Gastroesophageal sphincter (tissue), 4 donors: Measurements from ENCODE around the gene RPS6KA4. TPM values are rescaled to one million over a fixed set of nuclear protein-coding genes. Genes with fewer than 3 reads are reported as not detected.

ENCODE experiments used
- ATAC-seq: fragments of 150-250 bp; one replicate; pipeline ENCODE4 v1.9.1; 2016; ENCODE audit warnings: mild to moderate bottlenecking, moderate library complexity
- H3K27ac ChIP-seq, 4 donors: fragments of 200-600 bp; sonication (generic) in 3 of 4; 1 replicate in 3 of 4; 2 replicates in 1 of 4; pipeline ENCODE4 v1.5.1; 2016 to 2019
- H3K27me3 ChIP-seq: fragments of 200-600 bp; sonication (generic); one replicate; pipeline ENCODE4 v1.5.1; 2019
- H3K36me3 ChIP-seq, 2 donors: fragments of 200-600 bp; sonication (generic); one replicate each; pipeline ENCODE4 v1.5.1; 2019; ENCODE audit warnings: control low read depth in 1 of 2
- H3K4me1 ChIP-seq, 3 donors: fragments of 200-600 bp; sonication (generic); 1 replicate in 2 of 3; 2 replicates in 1 of 3; pipeline ENCODE4 v1.5.1; 2016 to 2019; ENCODE audit warnings: control low read depth in 2 of 3
- H3K4me3 ChIP-seq, 2 donors: fragments of 200-600 bp; sonication (generic); one replicate each; pipeline ENCODE4 v1.5.1; 2019; ENCODE audit warnings: mild to moderate bottlenecking in 1 of 2, moderate library complexity in 1 of 2
- H3K9me3 ChIP-seq, 3 donors: fragments of 200-600 bp; sonication (generic); one replicate each; pipeline ENCODE4 v1.5.1; 2017 to 2019; ENCODE audit warnings: control low read depth in 2 of 3
- EP300 ChIP-seq: sonication (generic); formaldehyde crosslinking; IDR thresholded peaks from one replicate; pipeline ENCODE4 v1.6.1; 2017; ENCODE audit warnings: antibody characterized with exemption, mild to moderate bottlenecking
- POLR2A ChIP-seq, 2 donors: fragments of 450-650 bp; IDR thresholded peaks; one replicate each; pipeline ENCODE4 v1.6.1; 2017; ENCODE audit warnings: antibody characterized with exemption in 2 of 2, mild to moderate bottlenecking in 2 of 2, moderate library complexity in 1 of 2
- POLR2AphosphoS5 ChIP-seq: sonication (generic); formaldehyde crosslinking; IDR thresholded peaks from one replicate; pipeline ENCODE4 v1.6.1; 2017; ENCODE audit warnings: antibody characterized with exemption
- WGBS, 2 donors: methylation state at CpG; one replicate each; pipeline ENCODE4 v1.1.5; 2018; ENCODE audit warnings: low coverage in 1 of 2; 5-methylcytosine and 5-hydroxymethylcytosine counted together
- total RNA-seq, 4 donors: library from RNA; depleted of rRNA; stranded (reverse); fragments of >200 nt; gene quantifications; one replicate each; pipeline ENCODE4 v1.1.0, GENCODE V29; 2016
- TF ChIP-seq, protein P1 (sequence below), 4 experiments: fragments of 200-600 bp in 2 of 4; fragments of 450-650 bp in 2 of 4; sonication (generic) in 1 of 4; IDR thresholded peaks; one replicate each; pipeline ENCODE4 v1.5.1; 2017 to 2019; ENCODE audit warnings: antibody characterized with exemption in 4 of 4, mild to moderate bottlenecking in 2 of 4, moderate library complexity in 2 of 4

RPS6KA4 gene
- total RNA-seq, 4 donors from 2014 or later: 21.2 to 44.2 (median 28.3) TPM

DNA sequence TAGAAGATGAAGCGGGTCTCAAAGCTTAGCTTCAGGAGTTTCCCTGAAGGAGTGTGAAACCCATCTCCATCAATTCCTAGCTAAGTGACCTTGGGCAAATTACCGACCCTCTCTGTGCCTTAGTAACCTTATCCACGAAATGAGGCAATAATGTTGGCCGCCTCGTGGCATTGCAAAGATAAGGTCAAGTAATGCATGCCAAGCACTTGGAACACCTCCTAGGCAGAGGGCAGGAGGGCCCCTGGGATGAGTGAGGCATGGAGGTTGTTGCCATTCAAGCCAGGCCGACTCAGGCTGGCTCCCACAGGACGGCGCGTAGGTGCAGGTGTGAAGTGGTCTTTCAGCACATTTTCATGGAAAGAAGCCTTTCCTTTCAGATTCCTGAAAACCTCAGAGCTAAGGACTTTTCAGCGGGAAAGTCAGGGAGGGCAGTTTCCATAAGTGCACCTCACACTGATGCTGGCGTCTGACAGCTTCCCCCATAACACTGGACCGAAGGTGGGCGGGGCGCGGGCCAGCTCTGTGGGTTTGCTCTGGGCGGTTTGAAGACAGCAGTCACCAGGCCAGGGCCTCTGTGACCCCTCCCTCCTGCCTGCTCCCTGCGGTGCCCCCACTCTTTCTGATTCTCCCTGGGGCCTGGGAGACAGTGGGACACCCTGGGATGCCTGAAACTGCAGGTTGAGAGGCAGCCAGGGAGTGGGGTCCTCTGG, 25.2 kb downstream of the RPS6KA4 start:
- Histone ChIP-seq H3K4me1 (peaks cover 0 to 13% (median 0%) of the 10 kb centered on the region in 3 donors), H3K4me3 (no peak overlapping the region), H3K36me3 (no peaks in the 10 kb centered on the region), H3K9me3 (no peaks in the 10 kb centered on the region), H3K27me3 (no peaks in the 10 kb centered on the region), H3K27ac (no peak overlapping the region)
- ATAC-seq: no peak
- TF ChIP-seq EP300: no peak
- no peak for TF ChIP-seq POLR2A (IDR thresholded peaks at IDR 0.05)
- no peak for TF ChIP-seq POLR2AphosphoS5
- TF ChIP-seq, protein P1, sequence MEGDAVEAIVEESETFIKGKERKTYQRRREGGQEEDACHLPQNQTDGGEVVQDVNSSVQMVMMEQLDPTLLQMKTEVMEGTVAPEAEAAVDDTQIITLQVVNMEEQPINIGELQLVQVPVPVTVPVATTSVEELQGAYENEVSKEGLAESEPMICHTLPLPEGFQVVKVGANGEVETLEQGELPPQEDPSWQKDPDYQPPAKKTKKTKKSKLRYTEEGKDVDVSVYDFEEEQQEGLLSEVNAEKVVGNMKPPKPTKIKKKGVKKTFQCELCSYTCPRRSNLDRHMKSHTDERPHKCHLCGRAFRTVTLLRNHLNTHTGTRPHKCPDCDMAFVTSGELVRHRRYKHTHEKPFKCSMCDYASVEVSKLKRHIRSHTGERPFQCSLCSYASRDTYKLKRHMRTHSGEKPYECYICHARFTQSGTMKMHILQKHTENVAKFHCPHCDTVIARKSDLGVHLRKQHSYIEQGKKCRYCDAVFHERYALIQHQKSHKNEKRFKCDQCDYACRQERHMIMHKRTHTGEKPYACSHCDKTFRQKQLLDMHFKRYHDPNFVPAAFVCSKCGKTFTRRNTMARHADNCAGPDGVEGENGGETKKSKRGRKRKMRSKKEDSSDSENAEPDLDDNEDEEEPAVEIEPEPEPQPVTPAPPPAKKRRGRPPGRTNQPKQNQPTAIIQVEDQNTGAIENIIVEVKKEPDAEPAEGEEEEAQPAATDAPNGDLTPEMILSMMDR (IDR thresholded peaks at IDR 0.05): no peak
- WGBS, 2 donors: 65 to 74% methylated on average over 5 of the region's 17 CpGs

DNA sequence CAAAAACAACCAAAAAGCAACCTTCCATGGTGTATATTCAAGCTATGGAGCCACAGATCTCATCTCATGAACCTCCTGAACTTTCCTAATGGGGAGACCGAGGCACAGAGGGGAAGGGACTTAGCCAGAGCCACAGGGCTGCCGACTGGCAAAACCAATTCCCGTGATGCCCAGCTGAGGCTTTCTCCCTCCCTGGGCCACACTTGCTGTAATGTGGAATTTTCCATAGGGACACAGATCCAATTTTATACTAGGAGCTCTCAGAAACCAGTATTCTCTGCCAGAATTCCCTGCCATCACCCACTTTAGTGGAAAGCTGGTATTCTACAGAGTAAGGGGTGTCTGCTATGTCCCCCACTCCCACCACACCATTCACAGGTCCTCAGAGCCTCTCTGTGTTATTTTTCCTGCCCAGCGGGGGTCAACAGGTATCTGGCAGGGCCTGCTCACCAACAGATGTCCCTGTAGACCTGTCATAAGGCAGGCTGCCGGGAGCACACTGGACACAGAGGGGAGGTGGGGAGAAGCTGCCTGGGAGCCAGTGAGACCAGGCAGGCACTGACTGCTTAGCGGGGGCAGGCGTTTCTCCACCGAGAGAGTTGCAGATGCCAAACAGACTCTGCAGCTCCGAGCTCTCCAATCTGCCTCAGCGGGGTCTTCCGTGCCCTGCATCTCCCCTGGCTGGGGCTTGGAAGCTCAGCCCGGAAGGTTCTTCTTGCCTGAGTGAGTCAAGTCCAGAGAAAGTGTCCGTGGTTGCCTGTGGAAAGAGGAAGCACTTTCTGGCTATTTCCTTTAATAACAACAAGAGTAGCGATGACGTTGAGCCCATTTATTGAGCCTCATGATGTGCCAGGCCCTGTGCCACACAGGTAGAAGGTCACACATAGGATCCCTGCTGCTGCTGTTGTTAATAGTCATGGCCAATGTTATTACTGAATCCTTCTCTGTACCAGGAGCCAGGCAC, 26.3 kb downstream of the RPS6KA4 start:
- ATAC-seq: peak; percentile 25
- TF ChIP-seq EP300: no peak
- TF ChIP-seq POLR2A (IDR thresholded peaks at IDR 0.05): no peak
- TF ChIP-seq, protein P1 (IDR thresholded peaks at IDR 0.05): no peak
- TF ChIP-seq POLR2AphosphoS5: no peak
- 54% methylated on average over 12 of the region's 15 CpGs; no CpG with 5 or more reads in 1 of the 2 donors for WGBS, 2 donors

DNA sequence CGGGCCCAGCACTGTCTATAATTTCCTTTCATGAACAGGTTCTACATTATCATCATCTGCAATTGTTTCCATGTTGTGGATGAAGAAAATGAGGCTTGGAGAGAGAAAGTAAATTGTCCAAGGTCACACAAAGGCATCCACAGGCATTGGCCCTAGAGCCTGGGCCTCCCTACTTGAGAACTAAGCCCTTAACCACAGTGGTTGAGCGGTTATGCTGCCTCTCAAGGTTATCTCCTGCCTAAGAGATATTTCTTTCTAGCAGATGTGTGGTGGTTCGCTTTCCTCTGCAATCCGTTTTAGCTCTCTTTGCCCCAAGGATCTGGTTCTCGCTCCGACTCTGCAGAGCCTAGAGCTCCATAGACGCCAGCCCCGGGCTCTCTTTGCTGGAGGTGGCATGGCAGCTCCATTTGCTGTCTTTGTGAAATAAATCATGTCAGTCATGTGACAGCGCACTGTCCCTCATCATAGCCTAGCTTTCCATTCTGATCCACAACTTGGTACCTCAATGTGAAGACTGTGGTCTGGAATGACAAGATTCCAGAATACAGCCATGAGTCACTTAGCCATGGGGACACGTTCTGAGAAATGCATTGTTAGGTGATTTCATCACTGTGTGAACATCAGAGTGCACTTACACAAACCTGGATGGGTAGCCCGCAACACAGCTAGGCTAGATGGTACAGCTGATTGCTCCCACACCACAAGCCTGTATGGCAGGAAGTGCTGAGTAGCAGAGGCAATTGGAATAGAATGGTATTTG, 27.2 kb downstream of the RPS6KA4 start:
- TF ChIP-seq EP300: no peak
- TF ChIP-seq POLR2A (IDR thresholded peaks at IDR 0.05): no peak
- TF ChIP-seq, protein P1 (IDR thresholded peaks at IDR 0.05): no peak
- no peak for TF ChIP-seq POLR2AphosphoS5
- H3K4me3 ChIP-seq: no peak overlapping the region
- WGBS, 2 donors: 77 to 91% methylated on average over 10 of the region's 11 CpGs
- no peaks in the 10 kb centered on the region for H3K27me3 ChIP-seq
- no peaks in the 10 kb centered on the region for H3K9me3 ChIP-seq
- H3K36me3 ChIP-seq: no peaks in the 10 kb centered on the region
- H3K27ac ChIP-seq: no peak overlapping the region
- no peak for ATAC-seq
- H3K4me1 ChIP-seq: peaks cover 0 to 13% (median 0%) of the 10 kb centered on the region in 3 donors

More for the DNA sequence above, 26.3 kb downstream of the RPS6KA4 start:
- H3K27ac ChIP-seq: no peak overlapping the region
- H3K4me3 ChIP-seq: no peak overlapping the region
- peaks cover 0 to 13% (median 0%) of the 10 kb centered on the region in 3 donors for H3K4me1 ChIP-seq
- H3K36me3 ChIP-seq: no peaks in the 10 kb centered on the region
- H3K9me3 ChIP-seq: no peaks in the 10 kb centered on the region
- no peaks in the 10 kb centered on the region for H3K27me3 ChIP-seq

DNA sequence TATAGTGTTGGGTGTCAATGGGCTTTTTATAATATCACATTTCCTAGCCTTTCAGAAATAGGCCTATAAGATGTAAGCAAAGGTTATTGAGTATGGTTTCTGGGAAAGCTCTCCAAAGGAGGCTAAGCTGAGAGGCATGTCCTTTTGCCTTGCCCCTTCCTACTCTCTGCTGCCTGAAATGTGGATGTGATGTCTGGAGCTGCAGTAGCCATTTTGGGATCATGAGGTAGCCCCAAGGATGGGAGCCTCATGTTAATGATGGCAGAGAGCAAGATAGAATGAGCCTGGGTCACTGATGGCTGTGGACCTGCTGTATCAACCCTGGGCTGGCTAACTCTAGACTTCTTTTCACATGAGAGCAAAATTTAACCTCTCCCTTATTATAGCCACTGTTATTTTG, 29.0 kb downstream of the RPS6KA4 start:
- no peaks in the 10 kb centered on the region for H3K9me3 ChIP-seq
- no peak overlapping the region for H3K4me3 ChIP-seq
- no peak overlapping the region for H3K27ac ChIP-seq
- no peaks in the 10 kb centered on the region for H3K27me3 ChIP-seq
- no peaks in the 10 kb centered on the region for H3K36me3 ChIP-seq
- no peak for TF ChIP-seq EP300
- TF ChIP-seq, protein P1 (IDR thresholded peaks at IDR 0.05): no peak
- no peak for TF ChIP-seq POLR2AphosphoS5
- TF ChIP-seq POLR2A (IDR thresholded peaks at IDR 0.05): no peak
- ATAC-seq: no peak
- peaks cover 0 to 13% (median 0%) of the 10 kb centered on the region in 3 donors for H3K4me1 ChIP-seq
